RWPE2 (cell line): ENCODE data around the gene PCDHA2.
"Not testable (repeated sequence)": the region's sequence is repeated elsewhere in the genome, so short reads cannot be mapped to it uniquely, and the experiment has no call there.

Experiments used
- ATAC-seq: fragments of 200-7000 bp; cut with Tn5 transposase; 3 replicates; pipeline ENCODE4 v1.9.1; 2021; ENCODE audit warnings: low read depth
- DNase-seq: peaks from one replicate; pipeline ENCODE4 v3.0.0-alpha.2; 2020; ENCODE audit warnings: low spot score
- H3K27ac ChIP-seq: fragments of 450-650 bp; 2 replicates; pipeline ENCODE4 v1.5.1; 2017; ENCODE audit warnings: mild to moderate bottlenecking; ENCODE audit not compliant: poor library complexity, severe bottlenecking
- H3K27me3 ChIP-seq: fragments of 250-450 bp; sonication (Bioruptor Pico); 2 replicates; pipeline ENCODE4 v1.5.1; 2021; ENCODE audit warnings: mild to moderate bottlenecking, moderate library complexity; ENCODE audit not compliant: insufficient read depth, poor library complexity, severe bottlenecking
- H3K36me3 ChIP-seq: fragments of 250-450 bp; sonication (Bioruptor Pico); 2 replicates; pipeline ENCODE4 v1.5.1; 2020; ENCODE audit warnings: low read depth, mild to moderate bottlenecking, moderate library complexity
- H3K4me1 ChIP-seq: fragments of 250-450 bp; sonication (Bioruptor Pico); 2 replicates; pipeline ENCODE4 v1.5.1; 2021; ENCODE audit warnings: mild to moderate bottlenecking, moderate library complexity; ENCODE audit not compliant: insufficient read depth, poor library complexity, severe bottlenecking
- H3K4me3 ChIP-seq: fragments of 250-450 bp; sonication (Bioruptor Pico); 2 replicates; pipeline ENCODE4 v1.5.1; 2021; ENCODE audit warnings: mild to moderate bottlenecking, moderate library complexity; ENCODE audit not compliant: severe bottlenecking
- H3K9me3 ChIP-seq: fragments of 250-450 bp; sonication (Bioruptor Pico); 2 replicates; pipeline ENCODE4 v1.5.1; 2021; ENCODE audit warnings: mild to moderate bottlenecking, moderate library complexity; ENCODE audit not compliant: severe bottlenecking
- TF ChIP-seq, protein P1 (sequence below): fragments of 450-650 bp; IDR thresholded peaks from one replicate; pipeline ENCODE4 v1.5.1; 2017; ENCODE audit warnings: mild to moderate bottlenecking, moderate library complexity; ENCODE audit not compliant: poor library complexity, severe bottlenecking

PCDHA2 gene

DNA sequence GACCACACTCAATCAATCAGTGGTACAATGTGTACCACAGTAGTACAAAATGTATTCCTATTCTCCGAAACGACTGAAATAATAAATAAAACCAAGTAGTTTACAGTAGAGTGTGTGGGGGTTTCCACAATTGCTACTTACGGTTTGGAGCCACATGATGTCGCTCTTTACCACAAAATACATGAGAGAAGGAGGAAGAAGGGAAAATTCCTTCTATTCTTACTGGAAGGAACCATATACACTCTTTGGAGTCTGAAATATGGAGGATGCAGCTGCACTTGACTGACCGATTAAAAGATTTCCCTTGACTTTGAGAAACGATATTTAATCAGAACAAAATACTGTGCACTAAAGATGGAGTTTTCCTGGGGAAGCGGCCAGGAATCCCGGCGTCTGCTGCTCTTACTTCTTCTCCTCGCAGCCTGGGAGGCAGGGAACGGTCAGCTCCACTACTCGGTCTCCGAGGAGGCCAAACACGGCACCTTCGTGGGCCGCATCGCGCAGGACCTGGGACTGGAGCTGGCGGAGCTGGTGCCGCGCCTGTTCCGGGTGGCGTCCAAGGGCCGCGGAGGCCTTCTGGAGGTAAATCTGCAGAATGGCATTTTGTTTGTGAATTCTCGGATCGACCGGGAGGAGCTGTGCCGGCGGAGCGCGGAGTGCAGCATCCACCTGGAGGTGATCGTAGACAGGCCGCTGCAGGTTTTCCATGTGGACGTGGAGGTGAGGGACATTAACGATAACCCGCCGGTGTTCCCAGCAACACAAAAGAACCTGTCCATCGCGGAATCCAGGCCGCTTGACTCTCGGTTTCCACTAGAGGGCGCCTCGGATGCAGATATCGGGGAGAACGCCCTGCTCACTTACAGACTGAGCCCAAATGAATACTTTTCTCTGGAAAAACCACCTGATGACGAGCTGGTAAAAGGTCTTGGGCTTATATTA is 12.5 kb downstream of the PCDHA2 start, which contains the start of gene PCDHA4:
Gene PCDHA4 (plus strand): TSS at position 235 of the 942 bp plus-strand sequence.
- no peak for DNase-seq
- H3K27ac ChIP-seq: no peak within 1 kb of the TSS
- H3K4me3 ChIP-seq: no peak within 1 kb of the TSS
- no peaks in the 10 kb centered on the region for H3K4me1 ChIP-seq
- no peak for ATAC-seq
- TF ChIP-seq, protein P1, sequence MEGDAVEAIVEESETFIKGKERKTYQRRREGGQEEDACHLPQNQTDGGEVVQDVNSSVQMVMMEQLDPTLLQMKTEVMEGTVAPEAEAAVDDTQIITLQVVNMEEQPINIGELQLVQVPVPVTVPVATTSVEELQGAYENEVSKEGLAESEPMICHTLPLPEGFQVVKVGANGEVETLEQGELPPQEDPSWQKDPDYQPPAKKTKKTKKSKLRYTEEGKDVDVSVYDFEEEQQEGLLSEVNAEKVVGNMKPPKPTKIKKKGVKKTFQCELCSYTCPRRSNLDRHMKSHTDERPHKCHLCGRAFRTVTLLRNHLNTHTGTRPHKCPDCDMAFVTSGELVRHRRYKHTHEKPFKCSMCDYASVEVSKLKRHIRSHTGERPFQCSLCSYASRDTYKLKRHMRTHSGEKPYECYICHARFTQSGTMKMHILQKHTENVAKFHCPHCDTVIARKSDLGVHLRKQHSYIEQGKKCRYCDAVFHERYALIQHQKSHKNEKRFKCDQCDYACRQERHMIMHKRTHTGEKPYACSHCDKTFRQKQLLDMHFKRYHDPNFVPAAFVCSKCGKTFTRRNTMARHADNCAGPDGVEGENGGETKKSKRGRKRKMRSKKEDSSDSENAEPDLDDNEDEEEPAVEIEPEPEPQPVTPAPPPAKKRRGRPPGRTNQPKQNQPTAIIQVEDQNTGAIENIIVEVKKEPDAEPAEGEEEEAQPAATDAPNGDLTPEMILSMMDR: peak; percentile 30
- H3K36me3 ChIP-seq: no peaks in the 10 kb centered on the region
- H3K9me3 ChIP-seq: peaks cover 2% of the 10 kb centered on the region
- peaks cover 15% of the 10 kb centered on the region for H3K27me3 ChIP-seq

DNA sequence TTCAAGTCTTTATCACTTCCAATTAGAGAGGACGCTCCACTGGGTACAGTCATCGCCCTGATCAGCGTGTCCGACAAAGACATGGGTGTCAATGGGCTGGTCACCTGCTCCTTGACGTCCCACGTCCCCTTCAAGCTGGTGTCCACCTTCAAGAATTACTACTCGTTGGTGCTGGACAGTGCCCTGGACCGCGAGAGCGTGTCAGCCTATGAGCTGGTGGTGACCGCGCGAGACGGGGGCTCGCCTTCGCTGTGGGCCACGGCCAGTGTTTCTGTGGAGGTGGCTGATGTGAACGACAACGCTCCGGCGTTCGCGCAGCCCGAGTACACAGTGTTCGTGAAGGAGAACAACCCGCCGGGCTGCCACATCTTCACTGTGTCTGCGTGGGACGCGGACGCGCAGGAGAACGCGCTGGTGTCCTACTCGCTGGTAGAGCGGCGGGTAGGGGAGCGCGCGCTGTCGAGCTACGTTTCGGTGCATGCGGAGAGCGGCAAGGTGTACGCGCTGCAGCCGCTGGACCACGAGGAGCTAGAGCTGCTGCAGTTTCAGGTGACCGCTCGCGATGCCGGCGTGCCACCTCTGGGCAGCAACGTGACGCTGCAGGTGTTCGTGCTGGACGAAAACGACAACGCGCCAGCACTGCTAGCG is 13.7 kb downstream of the PCDHA2 start:
- H3K27ac ChIP-seq, H3K36me3 ChIP-seq, H3K4me3 ChIP-seq, ATAC-seq, H3K4me1 ChIP-seq, DNase-seq, H3K9me3 ChIP-seq: not testable (repeated sequence)
- H3K27me3 ChIP-seq: peaks cover 15% of the 10 kb centered on the region

DNA sequence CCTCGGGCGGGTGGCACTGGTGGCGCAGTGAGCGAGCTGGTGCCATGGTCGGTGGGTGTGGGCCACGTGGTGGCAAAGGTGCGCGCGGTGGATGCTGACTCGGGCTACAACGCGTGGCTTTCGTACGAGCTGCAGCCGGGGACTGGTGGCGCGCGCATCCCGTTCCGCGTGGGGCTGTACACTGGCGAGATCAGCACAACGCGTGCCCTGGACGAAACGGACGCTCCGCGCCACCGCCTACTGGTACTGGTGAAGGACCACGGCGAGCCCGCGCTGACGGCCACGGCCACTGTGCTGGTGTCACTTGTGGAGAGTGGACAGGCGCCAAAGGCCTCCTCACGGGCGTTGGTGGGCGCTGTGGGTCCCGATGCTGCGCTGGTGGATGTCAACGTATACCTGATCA is 14.2 kb downstream of the PCDHA2 start:
- ATAC-seq (no peak), DNase-seq (peak; percentile 75)
- Histone ChIP-seq H3K4me1 (no peaks in the 10 kb centered on the region), H3K9me3 (peaks cover 2% of the 10 kb centered on the region), H3K27ac (no peak overlapping the region), H3K27me3 (peaks cover 15% of the 10 kb centered on the region), H3K4me3 (no peak overlapping the region), H3K36me3 (no peaks in the 10 kb centered on the region)
- TF ChIP-seq, protein P1: no peak

DNA sequence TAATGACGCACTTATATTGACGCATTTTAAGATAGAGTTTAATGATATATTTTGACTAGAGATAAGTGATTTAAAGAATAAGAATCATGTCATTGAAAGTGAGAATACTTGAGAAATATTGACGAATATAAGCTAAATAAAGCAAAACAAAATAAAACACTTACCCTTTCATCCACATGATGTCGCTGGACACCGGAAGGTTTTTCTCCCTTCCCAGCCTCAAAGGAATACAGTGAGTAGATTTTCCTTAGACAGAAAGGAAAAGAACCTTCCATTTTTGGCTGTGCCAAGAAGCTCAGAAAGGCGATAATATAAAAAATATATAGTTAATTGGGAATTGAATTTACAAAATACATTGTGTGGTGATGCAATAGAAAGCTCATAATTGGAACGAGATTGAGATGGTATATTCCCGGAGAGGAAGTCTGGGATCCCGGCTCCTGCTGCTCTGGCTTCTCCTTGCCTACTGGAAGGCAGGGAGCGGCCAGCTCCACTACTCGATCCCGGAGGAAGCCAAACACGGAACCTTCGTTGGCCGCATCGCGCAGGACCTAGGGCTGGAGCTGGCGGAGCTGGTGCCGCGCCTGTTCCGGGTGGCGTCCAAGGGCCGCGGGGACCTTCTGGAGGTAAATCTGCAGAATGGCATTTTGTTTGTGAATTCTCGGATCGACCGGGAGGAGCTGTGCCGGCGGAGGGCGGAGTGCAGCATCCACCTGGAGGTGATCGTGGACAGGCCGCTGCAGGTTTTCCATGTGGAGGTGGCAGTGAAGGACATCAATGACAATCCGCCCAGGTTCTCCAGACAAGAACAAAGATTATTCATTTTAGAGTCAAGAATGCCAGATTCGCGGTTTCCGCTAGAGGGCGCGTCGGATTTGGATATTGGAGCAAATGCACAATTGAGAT is 27.0 kb downstream of the PCDHA2 start, which contains the start of gene PCDHA5:
Gene PCDHA5 (plus strand): TSS at position 239 of the 906 bp plus-strand sequence.
- Histone ChIP-seq H3K9me3 (peaks cover 3% of the 10 kb centered on the region), H3K4me3 (peak within 1 kb of the TSS; percentile 9), H3K36me3 (no peaks in the 10 kb centered on the region), H3K27me3 (peaks cover 41% of the 10 kb centered on the region), H3K4me1 (no peaks in the 10 kb centered on the region), H3K27ac (no peak within 1 kb of the TSS)
- TF ChIP-seq, protein P1: peak; percentile 79
- peak; percentile 36; the same call in 1 of the 3 replicates for ATAC-seq
- DNase-seq: no peak

DNA sequence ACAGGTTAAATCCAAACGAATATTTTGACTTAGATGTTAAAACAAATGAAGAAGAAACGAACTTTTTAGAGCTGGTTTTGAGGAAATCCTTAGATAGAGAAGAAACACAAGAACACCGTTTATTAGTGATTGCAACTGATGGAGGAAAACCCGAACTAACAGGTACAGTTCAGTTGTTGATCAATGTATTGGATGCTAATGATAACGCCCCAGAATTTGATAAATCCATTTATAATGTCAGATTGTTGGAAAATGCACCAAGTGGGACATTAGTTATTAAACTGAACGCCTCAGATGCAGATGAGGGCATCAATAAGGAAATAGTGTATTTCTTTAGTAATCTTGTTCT is 27.6 kb downstream of the PCDHA2 start:
- no peak overlapping the region for H3K4me3 ChIP-seq
- peaks cover 3% of the 10 kb centered on the region for H3K9me3 ChIP-seq
- no peaks in the 10 kb centered on the region for H3K4me1 ChIP-seq
- DNase-seq: no peak
- H3K27me3 ChIP-seq: peaks cover 47% of the 10 kb centered on the region
- no peaks in the 10 kb centered on the region for H3K36me3 ChIP-seq
- ATAC-seq: no peak
- TF ChIP-seq, protein P1: peak; percentile 48
- H3K27ac ChIP-seq: no peak overlapping the region

DNA sequence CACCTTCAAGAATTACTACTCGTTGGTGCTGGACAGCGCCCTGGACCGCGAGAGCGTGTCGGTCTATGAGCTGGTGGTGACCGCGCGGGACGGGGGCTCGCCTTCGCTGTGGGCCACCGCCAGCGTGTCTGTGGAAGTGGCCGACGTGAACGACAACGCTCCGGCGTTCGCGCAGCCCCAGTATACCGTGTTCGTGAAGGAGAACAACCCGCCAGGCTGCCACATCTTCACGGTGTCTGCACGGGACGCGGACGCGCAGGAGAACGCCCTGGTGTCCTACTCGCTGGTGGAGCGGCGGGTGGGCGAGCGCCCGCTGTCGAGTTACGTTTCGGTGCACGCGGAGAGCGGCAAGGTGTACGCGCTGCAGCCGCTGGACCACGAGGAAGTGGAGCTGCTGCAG is 28.3 kb downstream of the PCDHA2 start:
- H3K36me3 ChIP-seq, DNase-seq, H3K9me3 ChIP-seq, H3K4me1 ChIP-seq, ATAC-seq, H3K4me3 ChIP-seq, H3K27ac ChIP-seq: not testable (repeated sequence)
- peaks cover 48% of the 10 kb centered on the region for H3K27me3 ChIP-seq
